Suprapubic skin (tissue), 4 donors: ENCODE data around the gene CIBAR2.

ENCODE experiments used
- CTCF ChIP-seq, 2 donors: fragments of 200-600 bp in 1 of 2; fragments of 450-650 bp in 1 of 2; sonication (generic) in 1 of 2; IDR thresholded peaks; one replicate each; pipeline ENCODE4 v1.5.1; 2016 to 2019; ENCODE audit warnings: antibody characterized with exemption in 2 of 2, mild to moderate bottlenecking in 1 of 2, moderate library complexity in 1 of 2
- EP300 ChIP-seq: sonication (generic); formaldehyde crosslinking; IDR thresholded peaks from one replicate; pipeline ENCODE4 v1.6.1; 2017; ENCODE audit warnings: antibody characterized with exemption
- POLR2A ChIP-seq, 2 donors: fragments of 450-650 bp; IDR thresholded peaks; one replicate each; pipeline ENCODE4 v1.6.1; 2017; ENCODE audit warnings: antibody characterized with exemption in 2 of 2, mild to moderate bottlenecking in 2 of 2, moderate library complexity in 2 of 2
- POLR2AphosphoS5 ChIP-seq, 3 donors: sonication (generic); formaldehyde crosslinking; IDR thresholded peaks; one replicate each; pipeline ENCODE4 v1.6.1; 2017; ENCODE audit warnings: antibody characterized with exemption in 3 of 3

DNA sequence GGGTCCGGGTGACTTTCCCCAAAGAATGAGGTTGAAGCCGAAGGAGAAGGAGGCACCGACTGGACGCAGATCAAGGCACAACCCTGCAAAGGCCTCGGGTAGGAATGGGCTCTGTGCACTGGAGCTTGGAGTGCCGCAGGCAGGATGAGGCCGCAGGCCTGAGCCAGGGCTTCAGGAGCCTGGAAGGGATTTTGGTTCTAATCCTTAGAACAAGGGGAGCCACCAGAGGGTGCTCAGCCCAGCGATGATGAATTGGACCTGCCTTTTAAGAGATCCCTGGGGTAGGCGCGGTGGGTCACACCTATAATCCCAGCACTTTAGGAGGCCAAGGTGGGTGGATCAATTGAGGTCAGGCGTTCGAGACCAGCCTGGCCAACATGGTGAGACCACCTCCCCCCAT lies 8.1 kb downstream of the CIBAR2 start:
- no peak for TF ChIP-seq EP300
- TF ChIP-seq POLR2A (IDR thresholded peaks at IDR 0.05), result no peak
- no peak for TF ChIP-seq CTCF (IDR thresholded peaks at IDR 0.05)
- TF ChIP-seq POLR2AphosphoS5 (IDR thresholded peaks at IDR 0.05), result no peak
